Activated T-cell treated with anti-CD3 and anti-CD28 coated beads, Interleukin-2, amount 50 U/mL, for 72 hours (primary cell): ENCODE data around the gene DDX43. TPM values are rescaled to one million over a fixed set of nuclear protein-coding genes. Genes with fewer than 3 reads are reported as not detected.

Source experiments
- ATAC-seq, 2 donors: fragments of 150-1000 bp; cut with Tn5 transposase; replicated peaks in 1 of 2; 2 replicates each; pipeline ENCODE4 v1.10.0; 2021; ENCODE audit warnings: moderate library complexity in 2 of 2, mild to moderate bottlenecking in 1 of 2
- DNase-seq, 2 donors: peaks; one replicate each; pipeline ENCODE4 v3.0.0; 2021 to 2022; ENCODE audit warnings: mixed read lengths in 1 of 2
- H3K27ac Mint-ChIP-seq: one replicate; pipeline ENCODE4 v1.8.0; 2022; ENCODE audit warnings: mild to moderate bottlenecking, moderate library complexity, mixed read lengths
- H3K27me3 Mint-ChIP-seq: one replicate; pipeline ENCODE4 v1.8.0; 2022; ENCODE audit warnings: low read depth, mixed read lengths
- H3K36me3 Mint-ChIP-seq, 2 donors: one replicate each; pipeline ENCODE4 v1.8.0; 2022; ENCODE audit warnings: mixed read lengths in 2 of 2, mild to moderate bottlenecking in 1 of 2; ENCODE audit not compliant: insufficient read depth in 2 of 2
- H3K4me1 Mint-ChIP-seq: one replicate; pipeline ENCODE4 v1.8.0; 2022; ENCODE audit warnings: low read depth, mixed read lengths
- H3K4me3 Mint-ChIP-seq, 2 donors: one replicate each; pipeline ENCODE4 v1.8.0; 2022; ENCODE audit warnings: mild to moderate bottlenecking in 2 of 2, mixed read lengths in 2 of 2, moderate library complexity in 2 of 2
- H3K9me3 Mint-ChIP-seq, 2 donors: one replicate each; pipeline ENCODE4 v1.8.0; 2022; ENCODE audit warnings: mixed read lengths in 2 of 2
- total RNA-seq, 2 donors: library from RNA; stranded (reverse); gene quantifications; one replicate each; pipeline ENCODE4 v1.2.3, GENCODE V29; 2022

The DDX43 gene
- under 1 TPM; 0.77 to 0.93 TPM for total RNA-seq

- Mint-ChIP-seq H3K27me3 (peaks cover 4% of the 10 kb centered on the region), H3K4me3 (peak within 1 kb of the TSS; percentile 80 to 84), H3K4me1 (no peaks in the 10 kb centered on the region), H3K9me3 (no peaks in the 10 kb centered on the region), H3K36me3 (peaks cover 0 to 2% of the 10 kb centered on the region in 2 donors), H3K27ac (peak within 1 kb of the TSS; percentile 78)
- ATAC-seq = peak; percentile 79 to 80
- peak; percentile 43 to 51 for DNase-seq
Measured at GRCh38 chr6:73394577-73395354, at the start of gene DDX43. Gene DDX43 (plus strand): TSS chr6:73394828. CDS start chr6:73394906, 78 bp downstream.

DNA sequence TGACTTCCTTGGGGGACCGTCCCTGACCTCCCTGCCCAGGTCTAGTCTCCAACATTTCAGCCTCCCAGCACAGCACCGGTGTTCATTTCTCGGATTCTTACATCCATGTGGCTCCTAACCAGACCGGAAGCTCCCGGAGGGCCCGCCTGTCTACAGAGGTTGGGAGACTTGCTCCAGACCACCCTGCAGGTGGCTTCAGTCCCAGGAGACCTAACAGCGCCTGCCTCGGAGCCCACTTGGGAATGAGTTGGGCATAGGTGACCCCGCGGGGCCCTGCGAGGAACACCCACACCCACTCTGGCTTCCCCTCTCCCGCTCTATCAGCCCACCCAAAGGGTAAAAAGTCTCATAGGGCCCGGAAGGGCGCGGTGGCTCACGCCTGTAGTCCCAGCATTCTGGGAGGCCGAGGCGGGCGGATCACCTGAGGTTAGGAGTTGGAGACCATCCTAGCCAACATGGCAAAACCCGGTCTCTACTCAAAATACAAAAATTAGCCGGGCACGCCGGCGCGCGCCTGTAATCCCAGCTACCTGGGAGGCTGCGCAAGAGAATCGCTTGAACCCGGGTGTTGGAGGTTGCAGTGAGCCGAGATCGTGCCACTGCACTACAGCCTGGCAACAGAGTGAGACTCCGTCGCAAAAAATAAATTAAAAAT, 46.0 kb upstream of the DDX43 start:
- Mint-ChIP-seq H3K4me3 (no peak overlapping the region), H3K36me3 (no peaks in the 10 kb centered on the region), H3K9me3 (no peaks in the 10 kb centered on the region), H3K27me3 (peaks cover 46% of the 10 kb centered on the region), H3K4me1 (no peaks in the 10 kb centered on the region), H3K27ac (no peak overlapping the region)
- ATAC-seq (no peak), DNase-seq (no peak)

GRCh38 chr6:73349311-73349710, 45.3 kb upstream of the DDX43 start:
- Mint-ChIP-seq H3K27ac (no peak overlapping the region), H3K27me3 (peaks cover 46% of the 10 kb centered on the region), H3K9me3 (no peaks in the 10 kb centered on the region), H3K4me1 (no peaks in the 10 kb centered on the region), H3K36me3 (no peaks in the 10 kb centered on the region), H3K4me3 (no peak overlapping the region)
- ATAC-seq (no peak), DNase-seq (no peak)

- ATAC-seq = no peak
- no peak for DNase-seq
- Mint-ChIP-seq H3K4me1 (no peaks in the 10 kb centered on the region), H3K27ac (no peak within 1 kb of the TSS), H3K27me3 (peaks cover 22% of the 10 kb centered on the region), H3K36me3 (no peaks in the 10 kb centered on the region), H3K9me3 (no peaks in the 10 kb centered on the region), H3K4me3 (no peak within 1 kb of the TSS)
Measured at GRCh38 chr6:73353636-73354593, 40.7 kb upstream of the DDX43 start, which contains the start of gene DPPA5. Gene DPPA5 (minus strand): TSS chr6:73354276. CDS start chr6:73354225, 51 bp downstream.

DNA sequence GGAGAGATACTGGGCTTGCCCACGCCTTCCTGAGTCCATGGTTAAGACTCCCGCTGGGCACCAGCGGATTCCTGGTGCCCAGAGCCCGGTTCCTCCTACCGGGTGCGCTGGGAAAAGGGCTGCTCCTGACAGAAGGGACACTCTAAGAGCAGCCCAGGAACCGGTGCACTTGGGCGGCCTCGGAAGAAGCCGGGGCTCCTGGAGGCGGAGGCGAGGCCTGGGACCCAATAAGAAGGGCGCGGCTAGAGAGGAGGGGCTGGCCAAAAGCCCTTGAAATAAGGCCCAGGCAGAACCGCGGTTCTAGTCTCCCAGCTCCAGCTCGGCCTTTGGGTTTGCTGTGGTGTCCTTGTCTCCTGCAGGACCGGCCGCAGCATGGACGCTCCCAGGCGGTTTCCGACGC, 32.3 kb upstream of the DDX43 start, which contains the start of gene KHDC3L:
Gene KHDC3L (plus strand): TSS at position 301 of the 400 bp plus-strand sequence. CDS start 72 bp downstream, at position 373.
- no peaks in the 10 kb centered on the region for H3K36me3 Mint-ChIP-seq

DNA sequence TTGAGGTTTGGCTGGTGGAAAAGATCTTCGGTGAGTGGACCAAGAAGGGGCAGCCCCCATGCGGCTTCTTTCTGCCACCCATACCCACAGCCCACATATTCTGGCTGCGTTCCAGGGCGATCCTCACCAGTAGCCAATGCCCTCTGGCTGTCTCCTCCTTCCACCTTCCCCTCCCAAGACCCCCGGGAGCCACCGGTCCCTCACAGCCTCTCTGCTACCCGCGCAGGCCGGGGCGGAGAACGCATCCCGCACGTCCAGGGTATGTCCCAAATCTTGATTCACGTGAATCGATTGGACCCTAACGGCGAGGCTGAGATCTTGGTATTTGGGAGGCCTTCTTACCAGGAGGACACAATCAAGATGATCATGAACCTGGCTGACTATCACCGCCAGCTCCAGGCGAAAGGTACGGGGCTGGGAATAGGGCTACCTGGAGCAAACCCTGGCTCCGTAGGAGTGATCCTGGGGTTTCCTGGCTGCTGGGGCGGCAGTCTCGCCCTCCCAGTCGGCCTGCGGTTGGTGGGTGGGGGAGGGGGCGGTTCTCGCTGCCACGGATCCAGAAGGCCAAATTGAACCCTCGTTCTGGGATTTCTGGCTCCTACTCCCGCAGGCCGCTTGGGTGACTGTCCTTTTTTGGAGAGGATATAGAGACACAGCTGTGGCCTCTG, 31.6 kb upstream of the DDX43 start:
- Mint-ChIP-seq H3K4me3 (no peak overlapping the region), H3K27ac (no peak overlapping the region), H3K4me1 (no peaks in the 10 kb centered on the region), H3K36me3 (no peaks in the 10 kb centered on the region), H3K27me3 (no peaks in the 10 kb centered on the region), H3K9me3 (no peaks in the 10 kb centered on the region)
- DNase-seq (no peak), ATAC-seq (no peak)

More for the DNA sequence above, 32.3 kb upstream of the DDX43 start, which contains the start of gene KHDC3L:
- Mint-ChIP-seq H3K27ac (no peak within 1 kb of the TSS), H3K9me3 (no peaks in the 10 kb centered on the region), H3K4me3 (no peak within 1 kb of the TSS), H3K4me1 (no peaks in the 10 kb centered on the region), H3K27me3 (no peaks in the 10 kb centered on the region)
- no peak for DNase-seq
- no peak for ATAC-seq

- no peak overlapping the region for H3K27ac Mint-ChIP-seq
Measured at GRCh38 chr6:73363537-73363875, 31.1 kb upstream of the DDX43 start.

DNA sequence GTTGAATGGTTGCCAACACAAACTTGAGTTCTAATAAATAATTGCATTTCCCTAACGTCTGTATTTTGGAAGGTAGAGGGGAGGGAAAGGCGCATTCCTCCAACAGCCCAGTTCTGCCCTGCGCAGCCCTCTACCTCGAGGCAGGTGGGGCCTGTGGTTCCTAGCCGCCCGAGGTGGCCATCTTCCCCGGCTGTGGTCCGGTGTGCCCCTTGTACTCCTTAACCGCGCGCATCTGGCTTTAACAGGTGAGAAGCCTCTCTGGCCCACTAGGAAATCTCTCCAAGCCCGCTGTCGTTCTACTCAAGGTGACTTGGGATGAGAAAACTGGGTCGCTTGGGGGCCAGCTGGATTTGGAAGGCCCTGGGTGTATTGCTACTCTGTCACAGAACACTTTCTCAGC, 30.5 kb upstream of the DDX43 start:
- H3K4me1 Mint-ChIP-seq = no peaks in the 10 kb centered on the region
- no peak overlapping the region for H3K27ac Mint-ChIP-seq

More at GRCh38 chr6:73363537-73363875, 31.1 kb upstream of the DDX43 start:
- no peak for ATAC-seq
- H3K36me3 Mint-ChIP-seq = no peaks in the 10 kb centered on the region
- DNase-seq = no peak
- H3K27me3 Mint-ChIP-seq = no peaks in the 10 kb centered on the region
- H3K4me1 Mint-ChIP-seq = no peaks in the 10 kb centered on the region
- H3K9me3 Mint-ChIP-seq = no peaks in the 10 kb centered on the region
- no peak overlapping the region for H3K4me3 Mint-ChIP-seq

DNA sequence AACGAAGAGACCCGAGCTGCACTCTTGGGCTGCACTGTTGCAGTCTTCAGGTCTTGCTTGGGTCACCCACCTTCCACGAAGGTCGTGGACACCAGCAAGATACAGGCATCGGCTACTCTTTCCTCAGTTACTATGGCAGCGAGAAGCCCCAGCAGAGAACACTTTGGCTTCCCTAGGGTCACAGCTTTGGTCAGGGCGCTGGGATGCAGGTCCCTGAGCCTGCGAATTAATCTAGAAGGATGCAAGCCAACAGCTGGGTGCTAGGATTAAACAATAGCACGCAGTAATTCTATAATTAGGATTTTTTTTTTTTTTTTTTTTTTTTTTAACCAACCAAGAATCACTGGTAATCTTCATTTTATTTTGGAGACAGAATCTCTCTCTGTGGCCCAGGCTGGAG, 30.1 kb upstream of the DDX43 start:
- no peaks in the 10 kb centered on the region for H3K36me3 Mint-ChIP-seq
- no peaks in the 10 kb centered on the region for H3K9me3 Mint-ChIP-seq
- ATAC-seq = no peak
- no peak overlapping the region for H3K4me3 Mint-ChIP-seq
- no peaks in the 10 kb centered on the region for H3K27me3 Mint-ChIP-seq
- H3K27ac Mint-ChIP-seq = no peak overlapping the region
- DNase-seq = no peak
- H3K4me1 Mint-ChIP-seq = no peaks in the 10 kb centered on the region

More for the DNA sequence above, 30.5 kb upstream of the DDX43 start:
- H3K27me3 Mint-ChIP-seq = no peaks in the 10 kb centered on the region
- ATAC-seq = no peak
- no peaks in the 10 kb centered on the region for H3K9me3 Mint-ChIP-seq
- no peaks in the 10 kb centered on the region for H3K36me3 Mint-ChIP-seq
- DNase-seq = no peak
- no peak overlapping the region for H3K4me3 Mint-ChIP-seq

- ATAC-seq = no peak
- no peaks in the 10 kb centered on the region for H3K4me1 Mint-ChIP-seq
- no peak for DNase-seq
- no peaks in the 10 kb centered on the region for H3K27me3 Mint-ChIP-seq
- H3K27ac Mint-ChIP-seq = no peak overlapping the region
- no peak overlapping the region for H3K4me3 Mint-ChIP-seq
- H3K36me3 Mint-ChIP-seq = no peaks in the 10 kb centered on the region
- H3K9me3 Mint-ChIP-seq = no peaks in the 10 kb centered on the region
Measured at GRCh38 chr6:73367761-73368355, 26.8 kb upstream of the DDX43 start.

DNA sequence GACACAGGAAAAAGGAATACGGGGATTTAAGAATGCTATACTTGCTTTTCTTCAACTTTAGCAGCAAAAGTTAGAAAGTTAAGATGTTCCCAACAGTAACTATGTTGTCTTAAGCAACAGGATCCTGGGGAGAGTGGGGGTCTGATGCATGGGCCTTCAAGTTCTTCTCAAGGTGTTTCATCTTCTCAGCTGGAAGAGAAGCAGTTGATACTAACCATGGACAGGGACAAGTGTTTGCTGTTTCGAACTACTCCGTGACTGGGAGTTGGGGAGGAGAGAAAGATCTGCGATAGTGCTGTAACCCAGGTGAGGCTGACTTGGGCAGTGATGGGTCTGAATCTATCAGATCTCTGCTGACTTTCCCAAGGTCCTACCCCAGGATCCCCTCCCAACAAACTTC, 26.0 kb upstream of the DDX43 start:
- DNase-seq (no peak), ATAC-seq (no peak)
- no peaks in the 10 kb centered on the region for H3K9me3 Mint-ChIP-seq
- no peak overlapping the region for H3K27ac Mint-ChIP-seq
- H3K27me3 Mint-ChIP-seq = no peaks in the 10 kb centered on the region
- no peaks in the 10 kb centered on the region for H3K36me3 Mint-ChIP-seq
- no peaks in the 10 kb centered on the region for H3K4me1 Mint-ChIP-seq
- no peak overlapping the region for H3K4me3 Mint-ChIP-seq

DNA sequence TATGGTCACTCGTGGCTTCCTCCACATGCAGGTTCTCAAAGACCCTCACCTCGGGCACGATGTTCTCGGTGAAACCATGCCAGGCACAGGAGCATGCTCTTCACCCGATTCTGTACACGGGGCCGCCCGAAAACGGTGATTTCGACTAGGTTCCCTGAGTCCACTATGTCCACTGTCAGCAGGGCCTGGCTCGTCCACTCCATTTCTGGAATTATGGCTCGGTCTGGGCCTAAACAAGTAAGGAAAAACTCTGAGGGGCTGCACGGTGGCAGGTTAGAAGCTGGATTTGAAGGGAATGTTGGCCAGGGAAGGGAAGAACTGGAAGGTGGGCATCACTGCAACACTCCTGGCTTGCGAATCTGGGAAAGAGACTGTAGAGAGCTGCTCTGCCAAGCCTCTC, 25.5 kb upstream of the DDX43 start:
- H3K27ac Mint-ChIP-seq = no peak overlapping the region
- no peaks in the 10 kb centered on the region for H3K36me3 Mint-ChIP-seq
- DNase-seq (no peak), ATAC-seq (no peak)
- H3K4me3 Mint-ChIP-seq = no peak overlapping the region
- no peaks in the 10 kb centered on the region for H3K9me3 Mint-ChIP-seq
- no peaks in the 10 kb centered on the region for H3K4me1 Mint-ChIP-seq
- no peaks in the 10 kb centered on the region for H3K27me3 Mint-ChIP-seq
